ENCODE results near the gene RAB23.

The RAB23 gene

DNA sequence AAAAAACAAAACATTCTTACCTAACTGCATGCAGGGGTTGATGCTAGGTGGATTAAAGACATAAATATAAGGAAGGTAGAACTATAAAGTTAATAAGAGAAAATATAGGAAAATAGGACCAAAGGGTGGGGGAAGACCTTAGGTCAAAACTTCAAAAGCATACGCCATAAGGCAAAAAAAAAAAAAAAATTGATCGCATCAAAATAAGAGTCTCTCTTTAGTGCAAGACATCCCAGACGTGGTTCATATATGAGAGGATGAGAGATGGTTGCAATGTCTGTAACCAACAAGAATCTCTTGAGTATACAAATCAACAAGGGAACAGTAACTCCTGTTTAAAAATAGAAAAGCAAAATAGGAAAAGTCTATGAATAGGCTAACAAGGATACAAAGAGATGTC is 41.5 kb downstream of the RAB23 start:
- no peak for DNase-seq

DNA sequence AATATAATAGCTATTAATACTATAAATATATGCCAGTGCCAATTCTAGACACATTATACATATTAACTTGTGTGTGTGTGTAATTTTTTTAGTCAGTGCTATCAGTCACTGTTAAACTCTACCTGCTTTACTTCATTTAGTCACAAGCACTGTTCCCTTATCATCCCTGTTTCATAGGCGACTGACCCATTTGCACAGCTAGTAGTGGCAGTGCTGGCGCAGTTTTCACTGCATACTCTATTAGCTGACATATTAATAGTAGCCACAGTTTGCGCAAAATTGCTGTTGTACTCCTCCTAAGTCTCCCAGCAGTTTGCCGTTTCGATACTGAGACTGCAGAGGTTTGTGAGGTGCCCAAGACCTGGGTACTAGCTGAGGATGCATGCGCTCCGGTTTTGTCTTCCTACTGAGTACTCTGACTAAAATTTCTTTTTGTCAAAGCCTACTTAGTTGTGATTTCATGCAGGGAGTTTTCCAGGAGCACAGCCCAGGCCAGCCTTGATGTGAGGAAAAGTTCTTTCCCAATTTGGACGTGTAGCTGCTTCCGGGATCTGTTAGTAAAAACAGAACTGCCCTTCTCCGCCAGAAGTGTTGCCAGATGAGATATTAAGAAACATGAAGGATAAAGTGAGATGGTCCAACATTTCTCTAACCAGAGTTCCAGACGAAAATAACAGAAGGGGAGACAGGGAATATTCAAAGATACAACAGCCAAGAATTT is 44.4 kb downstream of the RAB23 start:
- DNase-seq, result no peak

GRCh38 chr6:57174511-57174907 is 47.6 kb downstream of the RAB23 start:
- no peak for DNase-seq

- DNase-seq, result no peak
Observed at GRCh38 chr6:57173886-57174510, 48.1 kb downstream of the RAB23 start.

GRCh38 chr6:57173056-57173885 is 48.8 kb downstream of the RAB23 start:
- peak in 2 of 5 donors; percentile 5 to 59 for DNase-seq

GRCh38 chr6:57172136-57173055 is 49.7 kb downstream of the RAB23 start, which contains the start of gene BAG2:
Gene BAG2, plus strand, starts transcription at chr6:57172326. Its CDS starts 372 bp downstream, at chr6:57172698.
- DNase-seq, result peak; percentile 61 to 93 (median 73)

DNA sequence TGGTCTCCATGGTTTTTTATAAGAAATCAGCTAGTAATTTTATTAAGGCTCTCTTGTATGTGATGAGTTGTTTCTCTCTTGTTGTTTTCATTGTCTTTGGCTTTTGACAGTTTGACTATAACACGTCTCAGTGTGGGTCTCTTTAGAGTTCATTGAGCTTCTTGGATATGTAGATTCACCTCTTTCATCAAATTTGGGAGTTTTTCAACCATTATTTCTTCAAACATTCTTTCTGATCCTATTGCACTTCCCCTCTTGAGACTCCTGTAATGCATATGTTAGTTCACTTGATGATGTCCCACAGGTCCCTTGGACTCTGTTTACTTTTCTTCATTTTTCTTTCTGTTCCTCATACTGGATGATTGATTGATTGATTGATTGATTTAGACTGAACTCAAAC is 57.0 kb downstream of the RAB23 start:
- DNase-seq, result no peak

- DNase-seq, result no peak
Observed at GRCh38 chr6:57163956-57164355, 58.2 kb downstream of the RAB23 start.

GRCh38 chr6:57162516-57162915 is 59.6 kb downstream of the RAB23 start:
- DNase-seq, result no peak

DNA sequence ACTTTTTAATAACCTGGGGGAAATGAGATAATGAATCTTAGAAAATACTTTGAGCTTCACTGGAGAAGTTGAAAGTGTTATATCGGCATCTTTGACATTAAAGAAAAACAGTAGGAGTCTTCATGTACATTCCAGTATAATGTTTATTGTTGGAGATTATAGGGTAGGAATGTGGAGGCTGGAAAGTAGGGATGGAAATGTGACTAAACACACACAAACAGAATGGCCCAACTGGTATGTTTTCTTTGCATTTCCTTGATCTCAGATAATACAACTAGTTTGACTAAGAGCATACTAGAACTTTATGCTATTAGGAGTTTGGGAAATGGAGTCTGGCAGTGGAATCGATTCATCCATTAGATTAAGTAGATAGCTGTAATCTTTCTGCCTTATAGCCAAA is 60.1 kb downstream of the RAB23 start:
- DNase-seq, result no peak

DNA sequence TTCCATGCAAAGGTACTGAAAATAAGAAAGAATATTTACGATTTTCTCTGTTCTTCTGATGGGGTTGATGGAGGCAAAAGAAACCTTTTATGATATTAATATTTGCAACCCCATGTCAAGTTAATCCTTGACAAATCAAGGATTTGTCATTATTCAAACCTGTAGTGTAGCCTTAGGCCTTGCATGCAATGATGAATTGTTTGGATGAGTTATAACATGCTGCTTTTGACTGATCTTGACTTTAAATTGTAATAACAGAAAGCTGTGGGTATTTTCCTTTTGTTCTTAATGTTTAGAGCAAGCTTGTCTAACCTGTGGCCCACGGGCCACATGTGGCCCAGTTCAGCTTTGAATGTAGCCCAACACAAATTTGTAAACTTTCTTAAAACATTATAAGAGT is 63.0 kb downstream of the RAB23 start:
- no peak for DNase-seq

DNA sequence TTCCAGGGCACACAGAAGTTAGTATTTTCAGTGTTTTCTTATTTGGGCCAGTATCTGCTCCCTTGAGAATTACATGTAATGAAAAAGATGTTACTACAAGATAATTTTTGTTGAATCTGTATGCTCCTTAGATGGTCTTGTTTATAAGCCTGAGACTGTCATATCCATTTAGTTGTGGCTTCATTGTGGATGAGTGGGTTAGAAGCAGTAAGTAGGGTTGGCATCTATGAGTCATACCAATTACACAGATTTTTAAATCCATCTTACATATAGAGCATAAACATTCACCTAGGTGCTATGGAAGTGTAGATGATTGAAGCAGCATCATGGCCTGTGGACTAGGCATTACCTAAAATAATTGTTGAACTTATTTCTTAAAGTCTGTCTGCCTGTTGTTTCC is 63.4 kb downstream of the RAB23 start:
- DNase-seq, result no peak

GRCh38 chr6:57147955-57148858 is 73.9 kb downstream of the RAB23 start:
- peak in 1 of 5 donors; percentile 74 for DNase-seq

DNA sequence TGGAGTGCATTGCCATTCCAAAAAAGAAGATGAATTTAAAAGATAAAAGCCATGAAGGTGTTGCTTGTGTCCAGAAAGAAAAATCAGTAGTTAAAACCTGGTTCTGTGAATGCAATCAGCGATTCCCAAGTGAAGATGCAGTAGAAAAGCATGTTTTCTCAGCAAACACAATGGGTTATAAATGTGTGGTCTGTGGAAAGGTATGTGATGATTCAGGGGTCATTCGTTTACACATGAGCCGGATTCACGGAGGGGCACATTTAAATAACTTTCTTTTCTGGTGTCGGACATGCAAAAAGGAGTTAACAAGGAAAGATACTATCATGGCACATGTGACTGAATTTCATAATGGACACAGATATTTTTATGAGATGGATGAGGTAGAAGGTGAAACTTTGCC is 74.7 kb downstream of the RAB23 start:
- no peak for DNase-seq

DNA sequence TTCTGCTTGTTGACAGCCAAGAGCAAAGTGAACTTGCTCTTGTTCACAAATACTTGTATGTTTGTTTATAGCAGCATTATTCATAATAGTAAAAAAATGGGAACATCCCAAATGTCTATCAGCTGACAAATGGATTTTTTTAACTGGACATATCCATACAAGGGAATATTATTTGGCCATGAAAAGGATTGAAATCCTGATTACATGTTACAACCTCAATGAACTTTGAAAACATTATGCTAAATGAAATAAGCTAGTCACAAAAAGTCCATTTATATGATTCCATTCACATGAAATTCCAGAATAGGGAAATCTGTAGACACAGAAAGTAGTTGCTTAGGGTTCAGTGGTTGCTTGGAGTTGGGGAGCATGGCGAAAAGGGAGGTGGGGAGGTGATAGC is 78.4 kb downstream of the RAB23 start:
- no peak for DNase-seq

- DNase-seq, result no peak
Observed at GRCh38 chr6:57142178-57142525, 80.0 kb downstream of the RAB23 start.

DNA sequence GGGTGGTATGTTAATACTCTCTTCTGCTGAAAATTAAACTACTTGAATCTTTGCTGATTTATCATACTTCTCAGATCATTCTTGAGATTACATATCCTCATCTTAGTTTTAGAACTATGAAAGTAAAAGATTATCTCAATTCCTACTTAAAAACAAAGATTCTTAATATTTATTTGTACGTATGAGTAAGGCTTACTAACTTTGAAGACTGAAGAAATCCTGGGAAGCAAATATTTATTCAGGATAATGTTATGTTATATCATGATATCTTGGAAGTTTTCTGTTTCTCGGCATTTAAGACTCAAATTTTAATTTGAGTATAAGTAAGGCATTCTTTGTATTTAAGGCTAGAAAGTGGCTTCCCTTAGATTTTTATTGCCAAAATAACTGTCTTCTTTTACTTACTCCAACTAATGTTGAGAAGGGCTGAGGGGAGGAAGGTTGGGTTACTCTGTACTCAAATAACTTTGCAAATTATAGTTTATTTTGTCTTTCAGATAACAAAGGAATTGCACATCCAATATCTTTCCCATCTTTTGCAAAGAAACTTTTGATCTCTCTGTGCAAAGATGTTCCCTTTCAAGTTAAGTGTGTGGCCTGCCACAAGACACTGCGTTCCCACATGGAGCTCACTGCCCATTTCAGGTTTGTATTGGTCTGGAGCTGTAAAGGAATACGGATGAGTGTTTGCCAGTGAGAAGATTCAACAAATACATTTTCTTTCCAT is 80.5 kb downstream of the RAB23 start:
- DNase-seq, result no peak

- DNase-seq, result no peak
Observed at GRCh38 chr6:57138026-57138425, 84.1 kb downstream of the RAB23 start.

DNA sequence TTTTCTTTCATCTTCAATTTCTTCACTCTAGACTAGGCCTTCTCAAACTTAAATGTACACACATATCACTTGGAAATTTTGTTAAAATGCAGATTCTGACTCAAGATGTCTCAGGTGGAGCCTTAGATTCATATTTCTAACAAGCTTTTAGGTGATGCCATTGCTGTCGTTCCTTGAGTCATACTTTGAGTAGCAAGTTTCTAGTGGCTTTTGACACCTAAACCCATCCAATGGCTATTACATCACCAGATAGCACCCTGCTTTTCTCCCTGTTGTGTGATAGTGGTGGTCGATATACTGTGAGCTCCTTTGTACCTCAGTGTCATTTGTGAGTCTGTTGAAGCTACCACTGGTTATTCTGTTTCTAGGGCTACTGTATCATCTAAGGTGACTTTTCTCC is 84.8 kb downstream of the RAB23 start:
- DNase-seq, result peak in 1 of 5 donors; percentile 45
